GM08714 (cell line): ENCODE measurements around the gene NDUFB7.
A peak's percentile ranks its signal among the peaks of the same experiment; 100 is the strongest.
"Not testable (repeated sequence)": the region's sequence is repeated elsewhere in the genome, so short reads cannot be mapped to it uniquely, and the experiment has no call there.

ENCODE experiments used
- H3K4me3 ChIP-seq: fragments of 200-500 bp; sonication (Bioruptor generic); 2 replicates; pipeline ENCODE4 v1.5.1; 2014; ENCODE audit warnings: mild to moderate bottlenecking, low read length, inconsistent platforms
- ZNF274 ChIP-seq: IDR thresholded peaks from 2 replicates; pipeline ENCODE4 v1.6.1; 2012; ENCODE audit warnings: mild to moderate bottlenecking, low read depth, low read length

NDUFB7 gene

DNA sequence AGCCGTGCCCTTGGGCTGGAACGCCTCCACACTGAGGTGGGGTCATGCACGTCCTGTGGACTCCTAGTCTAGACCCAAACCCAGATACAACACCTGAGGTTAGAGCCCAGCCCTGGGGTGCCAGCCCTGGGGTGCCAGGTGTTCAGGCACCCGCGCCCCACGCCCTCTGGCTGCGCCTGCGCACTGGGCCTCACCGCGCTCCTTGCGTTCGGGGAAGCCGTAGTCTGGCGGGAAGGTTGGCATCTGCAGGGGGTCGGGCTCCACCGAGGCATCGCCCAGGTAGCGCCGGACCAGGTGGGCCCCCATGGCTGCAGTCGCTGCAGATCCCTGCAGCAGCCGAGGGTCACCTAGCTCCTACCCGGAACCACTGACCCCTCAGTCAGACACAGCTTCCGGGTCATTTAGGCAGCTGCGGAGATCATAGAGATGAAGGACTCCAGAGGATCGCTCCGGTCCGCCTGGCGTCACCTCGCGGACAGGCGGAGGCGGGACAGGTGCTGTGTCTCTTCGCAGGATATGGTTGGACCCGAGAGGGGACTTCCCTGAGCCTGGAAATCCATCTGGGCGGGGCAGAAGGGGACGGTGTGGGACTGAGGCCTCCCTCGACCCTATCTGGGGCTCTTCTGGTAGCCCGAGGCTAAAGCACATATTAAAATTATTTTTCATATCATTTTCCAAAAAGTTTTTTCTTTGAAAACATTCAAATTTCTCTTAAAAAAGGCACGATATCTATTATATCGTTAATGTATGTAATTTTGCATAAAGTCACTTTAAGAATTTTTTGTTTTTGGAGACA lies at the start of gene NDUFB7:
TSS of gene NDUFB7 (minus strand) at position 372 of the 796 bp plus-strand sequence. CDS start at position 306, 66 bp downstream.
- peak within 1 kb of the TSS; percentile 80 for H3K4me3 ChIP-seq
- no peak for TF ChIP-seq ZNF274

- H3K4me3 ChIP-seq, result no peak overlapping the region
- TF ChIP-seq ZNF274, result no peak
Observed at GRCh38 chr19:14619404-14619803, 47.5 kb upstream of the NDUFB7 start.

- H3K4me3 ChIP-seq, result no peak overlapping the region
- no peak for TF ChIP-seq ZNF274
Observed at GRCh38 chr19:14616407-14616806, 44.5 kb upstream of the NDUFB7 start.

GRCh38 chr19:14615623-14616022 lies 43.8 kb upstream of the NDUFB7 start:
- TF ChIP-seq ZNF274, result no peak
- H3K4me3 ChIP-seq, result no peak overlapping the region

DNA sequence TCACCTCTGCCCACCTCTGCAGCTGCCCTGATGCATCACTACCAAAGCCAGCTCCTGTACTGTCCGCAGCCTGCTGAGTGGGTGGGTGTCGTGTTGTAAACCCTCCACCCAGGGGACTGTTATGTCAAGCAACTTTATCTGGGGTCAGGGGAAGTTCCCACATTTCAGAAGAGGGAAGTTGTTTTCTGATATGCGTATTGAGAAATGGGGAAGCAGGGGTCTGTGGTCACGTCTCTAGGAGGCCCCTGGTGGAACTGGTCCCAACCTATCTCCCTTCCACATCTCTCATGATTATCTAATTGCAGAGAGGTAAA lies 42.2 kb upstream of the NDUFB7 start:
- TF ChIP-seq ZNF274, result no peak
- no peak overlapping the region for H3K4me3 ChIP-seq

GRCh38 chr19:14613399-14614098 lies 41.7 kb upstream of the NDUFB7 start:
- not testable (repeated sequence) for H3K4me3 ChIP-seq

GRCh38 chr19:14612657-14613056 lies 40.8 kb upstream of the NDUFB7 start:
- TF ChIP-seq ZNF274, result no peak
- no peak overlapping the region for H3K4me3 ChIP-seq

- not testable (repeated sequence) for H3K4me3 ChIP-seq
Observed at GRCh38 chr19:14612242-14612641, 40.4 kb upstream of the NDUFB7 start.

GRCh38 chr19:14611051-14611450 lies 39.2 kb upstream of the NDUFB7 start:
- TF ChIP-seq ZNF274, result no peak
- no peak overlapping the region for H3K4me3 ChIP-seq

- no peak overlapping the region for H3K4me3 ChIP-seq
- no peak for TF ChIP-seq ZNF274
Observed at GRCh38 chr19:14606627-14607026, 34.8 kb upstream of the NDUFB7 start.

- H3K4me3 ChIP-seq, result no peak overlapping the region; the same call in 1 of the 2 replicates
Observed at GRCh38 chr19:14603990-14604387, 32.1 kb upstream of the NDUFB7 start.

DNA sequence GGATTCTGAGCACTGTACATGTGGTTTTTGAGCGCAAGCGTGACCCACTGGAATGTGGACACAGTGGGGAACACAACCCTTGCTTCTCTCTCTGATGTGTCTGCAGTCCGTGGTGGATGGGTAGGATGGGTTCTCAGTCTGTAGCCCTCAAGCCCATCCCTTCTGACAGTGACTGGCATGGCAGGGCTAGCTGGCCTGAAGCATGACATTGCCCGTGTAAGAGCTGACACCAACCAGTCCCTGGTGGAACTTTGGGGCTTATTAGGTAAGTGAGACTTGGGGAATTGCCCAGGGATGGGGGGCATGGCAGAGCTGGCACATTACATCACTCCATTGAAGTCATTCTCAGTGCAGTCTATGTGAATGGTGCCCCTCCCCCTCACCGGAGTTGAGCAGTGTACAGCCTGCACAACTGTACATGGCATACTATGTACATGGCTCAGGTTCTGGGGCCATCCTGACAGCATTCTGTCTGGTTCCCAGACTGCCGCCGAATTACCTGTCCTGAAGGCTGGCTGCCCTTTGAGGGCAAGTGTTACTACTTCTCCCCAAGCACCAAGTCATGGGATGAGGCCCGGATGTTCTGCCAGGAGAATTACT lies 27.8 kb upstream of the NDUFB7 start:
- H3K4me3 ChIP-seq, result no peak overlapping the region
- TF ChIP-seq ZNF274, result no peak

More at GRCh38 chr19:14603990-14604387, 32.1 kb upstream of the NDUFB7 start:
- TF ChIP-seq ZNF274, result no peak

- TF ChIP-seq ZNF274, result no peak
- no peak overlapping the region for H3K4me3 ChIP-seq
Observed at GRCh38 chr19:14595558-14595957, 23.7 kb upstream of the NDUFB7 start.

DNA sequence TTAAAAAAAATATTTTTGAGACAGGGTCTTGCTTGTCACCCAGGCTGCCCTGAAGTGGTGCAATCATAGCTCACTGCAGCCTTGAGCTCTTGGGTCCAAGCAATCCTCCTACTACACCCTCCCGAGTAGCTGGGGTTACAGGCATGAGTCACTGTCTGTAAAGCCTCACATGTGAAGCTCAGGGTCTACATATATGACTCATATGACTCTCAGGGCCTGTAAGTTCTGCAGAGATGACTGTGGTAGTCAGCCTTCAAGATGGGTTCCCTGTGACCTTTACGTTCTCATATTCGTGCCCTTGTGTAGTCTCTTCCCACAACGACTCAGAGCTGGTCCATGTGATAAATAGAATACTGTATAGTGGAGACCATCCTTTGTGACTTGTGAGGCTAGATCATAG lies 17.6 kb upstream of the NDUFB7 start:
- H3K4me3 ChIP-seq, result not testable (repeated sequence)

DNA sequence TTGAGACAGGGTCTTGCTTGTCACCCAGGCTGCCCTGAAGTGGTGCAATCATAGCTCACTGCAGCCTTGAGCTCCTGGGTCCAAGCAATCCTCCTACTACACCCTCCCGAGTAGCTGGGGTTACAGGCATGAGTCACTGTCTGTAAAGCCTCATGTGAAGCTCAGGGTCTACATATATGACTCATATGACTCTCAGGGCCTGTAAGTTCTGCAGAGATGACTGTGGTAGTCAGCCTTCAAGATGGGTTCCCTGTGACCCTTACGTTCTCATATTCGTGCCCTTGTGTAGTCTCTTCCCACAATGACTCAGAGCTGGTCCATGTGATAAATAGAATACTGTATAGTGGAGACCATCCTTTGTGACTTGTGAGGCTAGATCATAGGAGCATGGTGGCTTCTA lies 13.3 kb upstream of the NDUFB7 start:
- H3K4me3 ChIP-seq, result peak overlapping the region; percentile 87; the same call in 1 of the 2 replicates

DNA sequence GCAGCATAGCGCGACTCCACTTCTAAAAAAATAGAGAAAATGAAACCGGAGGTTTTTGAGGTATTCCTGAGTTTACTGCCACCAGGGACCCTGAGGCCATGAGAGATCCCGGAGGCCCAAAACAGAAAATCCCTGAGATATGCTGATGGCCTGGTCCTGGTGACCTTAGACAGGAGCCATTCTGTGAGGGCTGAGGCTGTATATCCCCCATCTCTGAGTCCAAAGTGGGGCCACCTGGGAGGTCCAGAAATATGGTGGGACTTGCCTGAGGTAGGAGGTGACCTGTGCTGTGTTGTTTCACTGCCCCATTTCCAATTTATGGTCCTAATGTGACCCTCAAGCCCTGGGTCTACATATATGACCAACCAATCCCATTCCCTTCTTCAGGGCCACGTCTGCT lies 12.5 kb upstream of the NDUFB7 start:
- peak overlapping the region; percentile 87; the same call in 1 of the 2 replicates for H3K4me3 ChIP-seq
